ENCODE results near the gene AHNAK.
A peak's percentile ranks its signal among the peaks of the same experiment; 100 is the strongest.

The AHNAK gene

DNA sequence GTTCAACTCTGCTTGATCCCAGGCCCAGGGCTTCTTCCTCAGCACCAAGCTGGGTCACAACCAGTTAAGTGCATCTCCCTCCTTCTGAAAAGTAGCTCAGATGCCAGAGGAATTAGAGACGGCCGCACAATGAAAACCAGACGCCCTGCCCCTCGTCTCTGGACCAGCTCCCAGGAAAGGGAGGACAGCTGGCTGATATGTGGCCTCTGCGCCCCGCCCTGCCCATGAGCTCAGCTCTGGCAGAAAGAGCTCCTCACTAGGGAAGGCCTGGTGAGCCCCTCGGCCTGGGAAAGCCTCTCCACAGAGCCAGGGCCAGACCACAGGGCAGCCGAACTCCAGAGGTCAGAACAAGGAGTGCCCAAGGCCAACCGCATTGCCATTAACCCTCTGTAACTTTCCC is 145.8 kb downstream of the AHNAK start:
- FAIRE-seq (no peak), DNase-seq (ENCODE audit: insufficient read length) (no peak)
- TF ChIP-seq POLR2AphosphoS5 (IDR thresholded peaks at IDR 0.05; ENCODE audit: low read depth, low read length) (no peak), TAF1 (IDR thresholded peaks at IDR 0.05; ENCODE audit: borderline replicate concordance, low read depth, low read length) (no peak), POLR2A (IDR thresholded peaks at IDR 0.05; ENCODE audit: low read depth, low read length) (no peak)

DNA sequence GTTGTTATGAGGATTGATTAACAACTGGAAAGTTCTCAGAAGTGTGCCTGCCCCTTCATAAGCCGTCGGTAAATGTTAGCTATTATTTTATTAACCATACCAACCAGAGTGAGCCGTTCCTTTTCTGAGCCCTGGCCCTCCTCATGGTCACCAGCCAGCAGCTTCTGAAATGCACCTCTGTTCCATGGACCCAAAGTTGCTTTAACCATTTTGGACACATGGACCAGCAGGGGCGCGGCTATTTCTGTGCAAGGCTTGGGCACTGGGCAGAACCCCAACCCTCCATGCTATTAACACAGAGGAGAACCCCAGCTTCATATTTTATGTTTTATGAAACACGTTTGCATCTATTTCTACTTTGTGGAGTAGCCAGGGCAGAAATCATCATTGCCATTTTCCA is 146.3 kb downstream of the AHNAK start:
- FAIRE-seq (no peak), DNase-seq (ENCODE audit: insufficient read length) (no peak)
- no peak for TF ChIP-seq POLR2AphosphoS5 (IDR thresholded peaks at IDR 0.05; ENCODE audit: low read depth, low read length)

DNA sequence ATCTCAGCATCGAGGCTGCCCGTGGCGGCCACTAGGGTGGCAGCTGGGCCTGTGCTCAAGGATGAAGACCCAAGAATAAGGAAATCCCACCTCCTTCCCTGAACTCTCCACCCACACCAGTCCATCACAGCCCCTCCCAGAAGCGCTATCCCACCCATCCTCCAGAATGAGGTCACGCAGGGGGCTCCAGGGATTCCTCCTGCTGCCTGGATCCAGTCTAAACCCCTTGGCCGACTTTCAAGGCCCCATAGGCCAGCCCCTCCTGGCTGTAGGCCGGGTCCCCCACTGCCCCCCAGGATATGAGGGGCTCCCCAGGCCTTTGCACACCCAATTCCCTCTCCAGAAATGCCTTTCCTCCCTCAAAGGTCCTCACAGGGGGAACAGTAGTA is 146.7 kb downstream of the AHNAK start:
- no peak for DNase-seq (ENCODE audit: insufficient read length)
- FAIRE-seq: no peak
- TF ChIP-seq TAF1 (IDR thresholded peaks at IDR 0.05; ENCODE audit: borderline replicate concordance, low read depth, low read length) (no peak), POLR2AphosphoS5 (IDR thresholded peaks at IDR 0.05; ENCODE audit: low read depth, low read length) (no peak), POLR2A (IDR thresholded peaks at IDR 0.05; ENCODE audit: low read depth, low read length) (no peak)

DNA sequence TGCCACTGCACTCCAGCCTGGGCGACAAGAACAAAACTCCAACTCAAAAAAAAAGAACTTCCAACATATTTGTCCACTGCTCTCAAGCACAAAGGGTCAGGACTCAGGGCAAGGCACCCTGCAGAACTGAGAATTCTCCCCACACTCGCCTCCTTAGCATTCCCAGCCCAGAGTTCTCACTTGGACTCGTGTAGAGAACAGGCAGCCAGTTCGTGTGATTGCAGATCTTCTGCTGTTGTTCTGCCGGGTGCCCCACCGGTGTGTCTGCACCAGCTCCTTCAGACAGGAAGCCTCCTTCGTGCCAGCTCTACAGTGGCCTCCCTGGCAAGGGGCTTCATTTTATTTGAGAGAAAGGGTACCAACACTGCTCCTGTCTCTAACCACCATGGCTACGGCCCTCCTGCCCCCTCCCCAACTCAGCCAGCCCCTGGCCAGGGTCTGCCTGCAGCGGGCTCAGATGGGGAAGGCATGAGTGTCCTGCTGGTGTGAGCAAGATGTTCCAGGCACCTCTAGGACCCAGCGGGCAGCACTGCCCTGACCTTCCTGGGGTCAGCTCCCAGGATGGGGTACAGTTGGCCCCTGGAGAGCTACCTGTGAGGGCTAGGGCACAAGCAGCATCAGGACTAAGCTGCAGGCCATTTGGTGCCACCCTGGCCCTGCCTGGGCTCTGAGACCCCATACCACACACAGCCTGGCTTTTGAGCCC is 147.3 kb downstream of the AHNAK start:
- no peak for FAIRE-seq
- no peak for DNase-seq (ENCODE audit: insufficient read length)
- TF ChIP-seq POLR2A (IDR thresholded peaks at IDR 0.05; ENCODE audit: low read depth, low read length) (no peak), POLR2AphosphoS5 (IDR thresholded peaks at IDR 0.05; ENCODE audit: low read depth, low read length) (no peak)

DNA sequence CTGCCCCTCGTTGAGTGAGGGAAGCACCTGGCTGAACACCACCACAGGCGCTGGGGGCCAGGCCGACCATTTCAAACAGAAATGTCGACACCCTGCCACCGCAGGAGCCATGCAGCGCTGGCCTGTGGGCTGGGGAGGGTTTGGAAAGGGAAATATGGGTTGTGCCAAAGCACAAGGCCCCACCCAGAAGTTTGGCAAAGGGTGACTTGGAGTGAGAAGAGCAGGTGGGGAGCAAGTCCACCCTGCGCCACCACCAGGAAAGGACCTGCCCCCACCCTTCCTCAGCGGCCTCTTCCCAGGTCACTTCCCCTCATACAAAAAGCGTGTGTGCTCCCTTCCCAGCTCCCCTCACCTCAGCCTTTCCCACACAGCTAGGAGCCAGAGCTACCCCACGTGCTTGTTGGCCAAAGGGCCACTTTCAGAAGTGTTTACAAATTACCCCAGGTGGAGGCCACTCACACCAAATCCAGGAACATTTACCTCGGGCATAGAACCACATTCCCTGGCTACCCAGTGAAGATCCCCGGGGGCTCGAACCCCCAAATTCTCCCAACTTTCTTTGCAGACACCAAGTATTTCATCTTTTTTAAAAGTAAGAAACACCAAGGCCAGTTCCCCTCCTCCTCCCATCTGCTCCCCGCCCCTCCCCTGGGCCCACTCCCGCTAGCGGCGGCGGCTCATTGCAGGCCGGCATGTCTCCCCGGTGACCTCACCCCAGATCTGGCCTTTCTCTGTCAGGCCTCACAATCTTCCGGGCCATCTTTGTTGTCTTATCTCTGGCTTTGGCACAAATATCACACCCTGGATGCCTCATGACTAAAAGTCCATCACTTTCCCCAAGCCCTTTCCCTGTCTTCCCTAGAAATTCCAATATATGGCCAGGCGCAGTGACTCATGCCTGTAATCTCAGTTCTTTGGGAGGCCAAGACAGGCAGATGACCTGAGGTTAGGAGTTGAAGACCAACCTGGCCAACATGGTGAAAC is 148.3 kb downstream of the AHNAK start:
- no peak for DNase-seq (ENCODE audit: insufficient read length)
- TF ChIP-seq POLR2AphosphoS5 (IDR thresholded peaks at IDR 0.05; ENCODE audit: low read depth, low read length) (no peak), TAF1 (IDR thresholded peaks at IDR 0.05; ENCODE audit: borderline replicate concordance, low read depth, low read length) (no peak), POLR2A (IDR thresholded peaks at IDR 0.05; ENCODE audit: low read depth, low read length) (no peak)
- no peak for FAIRE-seq

DNA sequence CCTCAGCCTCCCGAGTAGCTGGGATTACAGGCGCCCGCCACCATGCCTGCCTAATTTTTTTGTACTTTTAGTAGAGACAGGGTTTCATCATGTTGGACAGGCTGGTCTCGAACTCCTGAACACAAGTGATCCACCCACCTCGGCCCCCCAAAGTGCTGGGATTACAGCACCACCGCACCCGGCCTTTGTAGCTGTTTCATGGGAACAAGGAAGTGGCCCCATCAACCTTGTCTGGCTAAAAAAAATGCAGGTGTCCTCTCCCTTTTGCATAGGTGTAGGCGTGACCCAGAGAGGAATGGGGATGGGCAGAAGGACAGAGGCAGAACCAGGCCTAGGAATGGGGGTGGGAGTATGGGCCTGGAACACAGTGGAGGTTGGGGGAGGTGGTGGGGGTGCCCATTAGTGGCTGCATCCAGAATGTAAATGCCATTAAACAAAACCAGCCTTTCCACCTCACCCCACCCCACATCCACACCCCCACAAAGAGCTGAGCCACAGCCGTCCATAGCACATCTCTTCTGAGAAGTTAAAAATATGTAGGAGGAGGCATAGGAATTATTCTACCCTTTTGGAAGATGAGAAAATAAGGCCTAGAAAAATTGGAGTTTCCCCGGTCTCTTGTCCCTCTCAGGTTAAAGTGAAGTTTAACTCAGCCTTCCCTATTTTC is 150.6 kb downstream of the AHNAK start:
- DNase-seq (ENCODE audit: insufficient read length) (no peak), FAIRE-seq (no peak)
- no peak for TF ChIP-seq POLR2A (IDR thresholded peaks at IDR 0.05; ENCODE audit: low read depth, low read length)

DNA sequence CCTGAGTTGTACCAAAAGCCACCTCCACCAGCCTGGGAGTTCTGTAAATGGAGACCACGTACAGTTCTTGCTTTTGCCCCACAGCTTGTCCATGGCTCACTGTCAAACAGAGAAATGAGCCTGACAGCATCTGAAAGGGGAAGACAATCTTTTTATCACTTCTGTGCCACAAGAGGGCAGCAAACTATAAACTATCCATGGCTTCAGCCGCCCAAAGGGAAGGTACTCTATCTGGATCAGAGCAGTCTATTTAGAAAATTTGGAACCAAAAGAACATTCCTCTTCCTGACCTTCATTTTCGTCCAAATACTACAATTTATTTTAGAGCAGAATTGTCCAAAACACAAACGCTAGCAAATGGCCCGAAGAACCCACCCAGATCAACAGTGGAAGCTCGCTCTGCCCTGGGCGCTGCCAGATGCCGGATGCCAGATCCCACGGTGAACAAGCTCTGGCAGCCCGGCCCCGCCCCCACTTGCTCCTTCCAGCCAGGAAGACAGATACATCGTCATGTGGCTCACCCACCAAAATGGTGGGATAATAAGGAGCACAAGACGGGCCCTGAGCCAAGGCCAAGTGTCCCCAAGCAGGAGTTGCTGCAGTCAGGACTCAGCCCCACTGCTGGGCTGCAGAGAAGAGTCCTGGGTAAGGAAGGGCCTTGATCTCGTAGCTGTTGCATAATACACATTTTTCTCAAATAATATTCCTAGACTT is 151.6 kb downstream of the AHNAK start:
- DNase-seq (ENCODE audit: insufficient read length): no peak
- no peak for TF ChIP-seq POLR2A (IDR thresholded peaks at IDR 0.05; ENCODE audit: low read depth, low read length)
- peak; percentile 93 for FAIRE-seq

DNA sequence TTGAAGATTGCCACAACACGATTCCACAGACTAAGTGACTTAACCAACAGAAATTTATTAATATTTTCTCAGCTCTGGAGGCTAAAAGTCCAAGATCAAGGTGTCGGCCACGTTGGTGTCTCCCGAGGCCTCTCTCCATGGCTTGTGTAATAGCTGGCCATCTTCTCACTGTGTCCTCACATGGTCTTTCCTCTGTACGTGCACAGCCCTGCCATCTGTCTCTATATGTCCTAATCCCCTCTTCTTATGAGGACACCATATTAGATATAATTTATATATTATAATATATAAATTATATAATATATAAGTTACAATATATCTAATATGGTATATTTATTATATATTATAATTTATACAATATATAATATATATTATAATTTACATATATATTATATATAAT is 152.9 kb downstream of the AHNAK start:
- DNase-seq (ENCODE audit: insufficient read length) (no peak), FAIRE-seq (no peak)
- no peak for TF ChIP-seq POLR2AphosphoS5 (IDR thresholded peaks at IDR 0.05; ENCODE audit: low read depth, low read length)
- no peak for TF ChIP-seq POLR2A (IDR thresholded peaks at IDR 0.05; ENCODE audit: low read depth, low read length)
- TF ChIP-seq TAF1 (IDR thresholded peaks at IDR 0.05; ENCODE audit: borderline replicate concordance, low read depth, low read length): no peak

DNA sequence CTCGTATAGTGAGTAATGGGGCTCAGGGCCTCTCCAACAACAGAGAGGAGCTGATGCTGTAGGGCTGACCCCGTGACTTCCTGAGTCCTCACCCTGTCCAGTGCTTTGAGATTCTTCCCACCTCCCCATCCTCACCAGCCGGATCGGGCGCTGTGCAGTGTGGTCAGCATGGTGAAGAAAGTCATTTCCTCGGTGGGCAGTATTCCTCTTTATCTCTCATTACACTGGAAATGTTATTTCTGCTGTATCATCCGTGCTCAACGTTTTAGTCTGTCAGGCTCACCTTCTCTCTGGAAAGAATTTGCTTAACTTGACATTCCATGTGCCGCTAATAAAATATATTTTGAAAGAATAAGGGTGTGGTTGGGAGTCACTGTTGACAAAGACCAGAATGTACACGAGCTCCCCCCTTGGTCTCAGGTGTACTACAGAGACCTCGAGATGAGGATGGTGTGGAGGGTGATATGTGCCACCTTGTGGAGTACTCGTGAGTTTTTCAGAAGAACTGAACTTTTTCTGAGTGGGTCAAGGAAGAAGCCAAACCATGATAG is 153.5 kb downstream of the AHNAK start:
- DNase-seq (ENCODE audit: insufficient read length): no peak
- TF ChIP-seq TAF1 (IDR thresholded peaks at IDR 0.05; ENCODE audit: borderline replicate concordance, low read depth, low read length) (no peak), POLR2A (IDR thresholded peaks at IDR 0.05; ENCODE audit: low read depth, low read length) (no peak), POLR2AphosphoS5 (IDR thresholded peaks at IDR 0.05; ENCODE audit: low read depth, low read length) (no peak)
- peak; percentile 81 for FAIRE-seq

DNA sequence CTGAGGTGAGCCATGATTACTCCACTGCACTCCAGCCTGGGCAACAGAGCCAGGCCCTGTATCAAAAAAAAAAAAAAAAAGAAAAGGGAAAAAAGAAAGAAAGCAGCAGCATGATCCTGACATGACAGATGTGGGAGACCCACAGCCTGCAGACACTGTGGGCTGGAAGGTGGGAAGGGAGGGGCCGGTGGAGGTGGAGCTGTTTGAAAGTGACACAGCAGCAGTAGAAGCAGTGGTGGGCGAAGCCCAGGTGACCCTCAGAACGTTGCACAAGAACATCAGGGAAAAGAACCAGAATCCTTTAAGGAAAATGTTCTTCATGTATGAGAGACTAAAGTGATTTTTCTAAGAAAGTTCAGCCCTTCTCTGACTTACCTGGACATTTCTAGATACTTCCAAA is 154.1 kb downstream of the AHNAK start:
- FAIRE-seq (no peak), DNase-seq (ENCODE audit: insufficient read length) (no peak)
- no peak for TF ChIP-seq POLR2AphosphoS5 (IDR thresholded peaks at IDR 0.05; ENCODE audit: low read depth, low read length)
- no peak for TF ChIP-seq TAF1 (IDR thresholded peaks at IDR 0.05; ENCODE audit: borderline replicate concordance, low read depth, low read length)
- no peak for TF ChIP-seq POLR2A (IDR thresholded peaks at IDR 0.05; ENCODE audit: low read depth, low read length)

Measured in GM12892 (cell line).